Tibial nerve (tissue), 4 donors: ENCODE measurements around the gene FBXO30.

ENCODE experiments used
- CTCF ChIP-seq, 5 experiments: fragments of 200-600 bp in 3 of 5; fragments of 450-650 bp in 2 of 5; sonication (generic) in 3 of 5; IDR thresholded peaks; one replicate each; pipeline ENCODE4 v1.5.1; 2016 to 2019; ENCODE audit warnings: antibody characterized with exemption in 5 of 5, mild to moderate bottlenecking in 3 of 5, moderate library complexity in 2 of 5
- EP300 ChIP-seq, 2 donors: sonication (generic); formaldehyde crosslinking; IDR thresholded peaks; one replicate each; pipeline ENCODE4 v1.6.1; 2017; ENCODE audit warnings: antibody characterized with exemption in 2 of 2, mild to moderate bottlenecking in 1 of 2
- POLR2A ChIP-seq, 2 donors: fragments of 450-650 bp; IDR thresholded peaks; one replicate each; pipeline ENCODE4 v1.6.1; 2017; ENCODE audit warnings: antibody characterized with exemption in 2 of 2, mild to moderate bottlenecking in 2 of 2, moderate library complexity in 2 of 2

GRCh38 chr6:145752638-145753037, 62.0 kb downstream of the FBXO30 start:
- TF ChIP-seq POLR2A (IDR thresholded peaks at IDR 0.05): no peak
- no peak for TF ChIP-seq CTCF (IDR thresholded peaks at IDR 0.05)
- no peak for TF ChIP-seq EP300 (IDR thresholded peaks at IDR 0.05)
